Measurements from ENCODE around the gene GID8. TPM values are rescaled to one million over a fixed set of nuclear protein-coding genes. Genes with fewer than 3 reads are reported as not detected.

Gene GID8
- 23.1 and 25.3 TPM in 2 replicates for total RNA-seq (2014; rRNA removed; shearing (Covaris generic))

DNA sequence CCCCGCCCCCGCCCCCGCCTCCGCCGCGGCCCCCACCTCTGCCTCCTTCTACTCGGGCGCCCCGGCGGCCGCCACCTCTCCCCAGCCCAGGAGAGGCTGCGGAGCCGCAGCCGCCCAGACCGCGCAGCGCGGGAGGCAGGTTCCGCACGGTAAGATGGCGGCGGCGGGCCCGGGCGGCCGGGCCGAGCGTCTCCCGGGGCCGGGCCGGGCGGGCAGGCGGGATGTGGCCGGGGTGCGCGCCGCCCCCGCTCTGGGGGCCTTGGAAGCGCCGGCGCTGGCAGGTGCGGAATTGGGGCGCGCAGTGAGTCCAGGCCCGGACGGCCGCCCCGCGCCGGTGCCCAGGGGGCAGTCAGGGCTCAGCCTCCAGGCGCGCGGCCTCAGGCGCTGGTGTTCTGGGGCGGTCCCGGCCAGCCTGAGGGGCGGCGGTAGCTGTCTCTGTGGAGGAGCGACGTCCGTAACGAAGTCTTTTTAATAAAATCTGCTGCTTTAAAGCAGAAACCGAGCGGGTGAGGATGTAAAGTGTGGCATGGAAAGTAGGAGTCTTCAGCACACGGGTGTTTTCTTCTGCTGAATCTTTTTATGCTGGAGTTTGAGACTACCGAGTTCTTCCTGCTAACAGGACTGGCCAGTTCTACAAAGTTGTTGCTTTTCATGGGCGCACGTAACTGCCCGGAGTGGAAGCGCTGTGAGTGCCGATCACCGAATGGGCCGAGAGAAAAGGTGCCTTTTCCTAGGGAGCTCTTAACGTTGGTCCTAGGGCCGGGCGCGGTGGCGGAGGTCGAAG, at the start of gene GID8:
Gene GID8 (plus strand): TSS at position 43 of the 784 bp plus-strand sequence. CDS start 3,356 bp downstream, outside the sequence.
- DNase-seq (ENCODE audit: low read depth): peak; percentile 51

DNA sequence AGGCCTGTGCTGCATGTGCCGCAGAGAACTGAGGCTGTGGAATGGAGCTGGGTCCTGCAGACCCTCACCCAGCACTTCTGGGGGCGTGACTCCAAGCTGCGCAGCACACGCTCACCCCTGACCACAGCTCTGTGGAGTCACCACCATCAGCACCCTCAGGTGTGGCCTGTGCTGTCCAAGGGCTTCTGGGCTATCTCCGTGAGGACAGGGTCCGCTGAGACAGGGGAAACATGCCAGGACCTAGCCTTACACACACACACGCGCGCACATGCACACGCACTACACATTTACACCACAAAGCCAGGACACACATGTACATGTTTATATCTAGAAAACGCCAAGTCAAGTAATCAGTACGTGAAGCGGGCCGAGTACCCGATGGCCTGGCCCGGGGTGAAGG, 49.5 kb upstream of the GID8 start:
- DNase-seq (ENCODE audit: low read depth): no peak

DNA sequence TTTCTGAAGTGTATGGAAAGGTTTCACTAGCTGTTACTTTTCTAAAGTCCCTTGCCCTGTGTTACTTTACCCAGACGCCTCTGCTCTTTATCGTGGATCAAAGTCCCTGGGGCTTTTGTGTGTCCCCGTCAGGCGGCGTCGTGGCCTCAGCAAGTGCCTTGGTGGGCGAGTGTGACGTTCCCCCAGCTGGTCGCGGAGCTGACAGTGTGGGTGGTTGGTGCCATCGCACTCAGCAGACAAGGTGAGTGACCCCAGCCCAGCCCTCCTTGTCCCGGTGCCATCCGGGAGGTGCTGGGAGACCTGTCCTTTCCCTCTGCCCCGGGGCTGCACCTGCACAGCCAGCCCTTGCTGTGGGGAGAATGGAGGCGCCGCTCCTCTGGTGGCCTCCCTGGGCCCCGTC, 49.0 kb upstream of the GID8 start:
- no peak for DNase-seq (ENCODE audit: low read depth)

- no peak for DNase-seq (ENCODE audit: low read depth)
Measured at GRCh38 chr20:62889411-62889810, 48.5 kb upstream of the GID8 start.

- DNase-seq (ENCODE audit: low read depth): no peak
Measured at GRCh38 chr20:62889871-62890270, 48.1 kb upstream of the GID8 start.

DNA sequence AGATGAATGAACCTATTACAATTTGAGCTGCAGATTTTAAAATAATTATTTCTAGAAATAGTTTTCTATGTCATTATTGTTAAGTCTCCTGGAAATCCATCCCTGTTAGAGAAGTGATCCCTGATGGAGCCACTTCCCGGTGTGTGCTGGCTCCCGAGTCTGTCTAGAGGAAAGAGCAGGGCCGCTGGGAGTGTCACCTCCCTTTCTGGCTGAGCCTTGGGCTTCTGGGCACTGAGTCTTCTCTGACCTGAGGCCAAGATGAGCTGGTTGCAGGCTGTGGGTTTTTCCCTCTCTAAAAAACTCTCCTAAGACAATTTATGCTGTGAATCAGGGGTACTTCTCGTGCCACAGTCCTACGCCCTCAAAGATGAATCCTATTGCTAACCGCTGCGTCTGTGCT, 47.5 kb upstream of the GID8 start:
- no peak for DNase-seq (ENCODE audit: low read depth)

GRCh38 chr20:62891111-62891510, 46.8 kb upstream of the GID8 start:
- no peak for DNase-seq (ENCODE audit: low read depth)

- no peak for DNase-seq (ENCODE audit: low read depth)
Measured at GRCh38 chr20:62892348-62893304, 45.3 kb upstream of the GID8 start.

DNA sequence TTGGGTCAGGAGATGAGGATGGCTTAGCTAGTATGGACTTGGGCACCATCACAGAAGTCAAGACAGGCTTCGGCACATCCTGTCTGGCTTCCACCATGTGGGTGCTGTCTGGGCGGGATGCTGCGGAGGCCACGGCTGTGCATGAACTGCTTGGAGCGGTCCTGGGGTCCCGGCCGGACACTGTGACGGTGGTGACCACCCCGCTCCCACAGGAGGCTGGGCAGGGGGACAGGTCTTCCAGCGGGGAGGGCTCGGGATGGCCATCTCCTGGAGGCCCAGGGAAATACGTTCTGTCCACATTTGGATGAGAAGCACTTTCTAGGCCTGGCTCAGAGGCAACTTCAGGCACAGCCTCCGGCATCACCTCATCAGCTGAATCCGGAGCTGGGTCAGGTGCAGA, 44.2 kb upstream of the GID8 start:
- no peak for DNase-seq (ENCODE audit: low read depth)

DNA sequence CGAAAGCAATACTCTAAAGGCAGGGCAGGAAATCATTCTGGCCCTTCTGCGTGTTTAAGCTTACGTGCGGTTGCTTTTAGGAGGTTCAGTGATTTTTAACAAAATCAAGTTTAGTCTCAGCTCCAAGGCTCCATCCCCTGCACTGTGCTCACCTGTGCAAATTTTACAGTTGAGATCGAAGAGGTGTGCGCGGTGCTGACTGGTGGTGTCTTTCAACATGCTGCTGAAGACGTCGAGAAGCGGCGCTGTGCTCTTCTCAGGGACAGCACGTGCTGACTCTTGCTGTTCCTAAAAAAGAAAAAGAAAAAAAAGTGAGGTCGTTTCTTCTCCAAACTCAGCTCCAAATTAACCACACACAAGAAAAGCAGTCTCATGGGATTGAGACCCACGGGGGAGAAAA, 43.7 kb upstream of the GID8 start:
- DNase-seq (ENCODE audit: low read depth): no peak

DNA sequence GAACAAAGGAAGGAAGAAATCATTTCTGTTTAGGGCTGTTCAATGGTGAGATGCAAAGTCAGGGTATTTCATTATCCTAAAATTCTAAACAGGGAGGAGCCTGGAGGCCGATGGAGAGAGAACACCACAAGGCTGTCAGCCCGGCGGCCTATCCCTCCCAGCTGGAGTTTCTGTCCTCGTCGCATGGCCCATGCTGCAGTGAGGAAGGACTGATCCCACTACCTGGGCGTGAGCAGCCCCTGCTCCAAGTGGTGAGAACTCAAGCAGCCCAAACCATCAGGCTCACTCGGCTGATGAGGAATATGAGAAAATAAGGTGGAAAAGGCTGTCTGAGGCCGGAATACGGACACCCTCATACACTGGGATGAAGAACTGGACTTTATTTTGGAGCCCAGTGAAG, 42.4 kb upstream of the GID8 start:
- no peak for DNase-seq (ENCODE audit: low read depth)

GRCh38 chr20:62896526-62896925, 41.4 kb upstream of the GID8 start:
- no peak for DNase-seq (ENCODE audit: low read depth)

DNA sequence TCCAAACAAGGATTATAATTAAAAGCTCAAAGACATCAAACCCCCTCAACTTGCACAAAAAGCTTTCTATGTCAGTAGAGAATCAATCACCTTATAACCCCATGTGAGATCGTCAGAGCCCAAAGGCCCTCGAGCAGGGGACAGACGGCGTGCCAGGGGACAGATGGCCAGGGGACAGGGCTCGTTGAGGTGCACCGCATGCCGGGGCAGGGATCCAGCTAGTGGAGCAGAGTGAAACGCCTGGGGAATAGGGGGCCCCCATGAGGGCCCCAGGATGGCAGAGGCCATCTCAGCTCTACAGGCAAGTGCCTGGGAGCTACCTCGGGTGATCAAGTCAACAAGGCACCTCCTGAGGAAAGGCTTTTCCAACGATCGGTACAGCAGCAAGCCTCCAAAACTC, 40.3 kb upstream of the GID8 start:
- no peak for DNase-seq (ENCODE audit: low read depth)

- DNase-seq (ENCODE audit: low read depth): no peak
Measured at GRCh38 chr20:62898093-62898964, 39.6 kb upstream of the GID8 start.

- no peak for DNase-seq (ENCODE audit: low read depth)
Measured at GRCh38 chr20:62898970-62899632, 38.8 kb upstream of the GID8 start.

GRCh38 chr20:62899633-62900051, 38.3 kb upstream of the GID8 start:
- no peak for DNase-seq (ENCODE audit: low read depth)

DNA sequence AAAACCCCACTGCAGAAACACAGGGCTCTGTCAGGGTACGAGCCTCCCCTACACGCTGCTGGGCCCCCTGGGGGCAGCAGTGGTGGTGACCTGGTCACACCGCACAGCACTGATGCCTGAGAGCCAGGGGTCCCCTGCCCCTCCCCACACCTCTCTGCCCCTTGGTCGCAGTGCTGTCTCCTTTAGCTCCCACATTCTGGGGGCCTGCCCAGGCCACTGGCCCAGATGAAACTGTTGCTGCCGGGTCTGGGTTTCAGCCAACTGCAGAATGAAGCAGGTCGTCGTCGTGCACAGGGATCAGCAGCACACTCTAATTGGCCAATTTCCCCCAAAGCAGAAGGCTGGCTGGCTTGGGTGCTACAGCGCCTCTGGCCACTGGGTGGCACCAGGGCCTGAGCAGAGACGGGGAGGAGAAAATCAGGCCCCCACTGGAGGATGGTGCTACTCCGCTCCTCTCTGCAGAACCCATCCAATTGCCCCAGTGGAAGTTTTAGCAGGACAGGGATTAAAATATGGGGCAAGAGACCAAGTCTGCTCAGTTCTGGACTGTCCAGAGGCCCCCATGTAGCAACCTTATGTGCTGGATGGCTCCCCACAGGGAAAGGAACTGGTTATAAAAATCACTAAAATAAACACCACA, 37.8 kb upstream of the GID8 start:
- peak; percentile 72 for DNase-seq (ENCODE audit: low read depth)

DNA sequence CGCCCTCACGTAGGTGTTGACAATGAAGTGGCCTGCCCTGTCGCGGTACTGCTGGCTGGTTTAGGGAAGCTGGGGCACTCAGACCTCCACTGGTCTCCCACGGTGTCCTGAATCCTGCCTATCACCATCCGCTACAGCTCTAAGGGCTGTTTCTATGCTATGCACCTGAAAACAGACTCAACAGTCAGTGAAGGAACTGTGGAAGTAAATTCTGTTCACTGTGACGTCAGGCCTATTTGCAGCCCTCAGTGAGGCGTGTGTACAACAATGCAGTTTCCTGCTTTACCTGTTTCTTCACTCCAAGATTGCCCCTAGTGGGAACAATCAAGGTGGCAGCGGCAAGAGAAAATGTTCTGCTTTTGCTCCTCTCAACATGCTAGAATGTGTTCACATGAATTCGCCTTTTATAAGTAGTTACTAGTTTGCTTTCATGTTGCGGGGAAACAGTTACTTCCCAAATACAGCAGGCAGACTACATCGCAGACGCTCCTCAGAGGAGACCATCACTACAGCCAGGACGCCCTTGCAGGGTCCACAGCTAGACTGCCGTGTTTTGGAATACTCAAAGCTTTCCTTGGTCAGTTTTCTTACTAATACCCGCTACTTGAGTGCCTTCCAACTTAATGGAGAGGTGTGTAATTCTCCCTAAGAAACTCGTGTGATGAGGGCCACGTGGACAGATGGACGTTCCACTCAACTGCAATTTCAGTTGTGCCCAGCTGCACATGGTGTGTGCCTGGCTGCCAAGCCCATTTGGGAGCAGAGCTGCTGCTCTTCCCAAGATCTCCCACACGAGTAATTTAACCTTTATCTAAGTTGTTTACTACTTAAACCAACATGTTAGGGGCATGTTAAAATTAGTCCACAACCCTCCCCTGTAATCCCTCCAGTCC, 37.0 kb upstream of the GID8 start:
- no peak for DNase-seq (ENCODE audit: low read depth)

DNA sequence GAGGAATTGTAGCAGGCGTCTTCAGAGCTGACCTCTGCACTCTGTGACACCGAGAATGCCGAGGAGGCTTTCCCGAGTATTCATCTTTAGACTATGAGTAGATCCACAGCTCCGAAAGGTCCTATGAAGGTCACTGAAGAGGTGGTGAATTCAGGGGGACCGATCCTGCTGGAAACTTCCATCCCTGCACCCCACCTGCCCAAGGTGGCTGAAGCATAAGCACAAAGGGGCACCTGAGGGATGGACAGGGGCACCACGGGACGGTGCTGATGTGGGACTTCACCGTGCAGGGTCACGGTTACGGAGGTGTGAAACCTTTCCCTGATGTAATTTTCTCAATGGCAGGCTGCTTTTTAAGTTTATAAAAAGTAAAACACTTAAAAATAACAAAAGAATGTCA, 36.1 kb upstream of the GID8 start:
- no peak for DNase-seq (ENCODE audit: low read depth)

All from Daoy (cell line).